ENCODE data around the gene DUSP9.

The DUSP9 gene

DNA sequence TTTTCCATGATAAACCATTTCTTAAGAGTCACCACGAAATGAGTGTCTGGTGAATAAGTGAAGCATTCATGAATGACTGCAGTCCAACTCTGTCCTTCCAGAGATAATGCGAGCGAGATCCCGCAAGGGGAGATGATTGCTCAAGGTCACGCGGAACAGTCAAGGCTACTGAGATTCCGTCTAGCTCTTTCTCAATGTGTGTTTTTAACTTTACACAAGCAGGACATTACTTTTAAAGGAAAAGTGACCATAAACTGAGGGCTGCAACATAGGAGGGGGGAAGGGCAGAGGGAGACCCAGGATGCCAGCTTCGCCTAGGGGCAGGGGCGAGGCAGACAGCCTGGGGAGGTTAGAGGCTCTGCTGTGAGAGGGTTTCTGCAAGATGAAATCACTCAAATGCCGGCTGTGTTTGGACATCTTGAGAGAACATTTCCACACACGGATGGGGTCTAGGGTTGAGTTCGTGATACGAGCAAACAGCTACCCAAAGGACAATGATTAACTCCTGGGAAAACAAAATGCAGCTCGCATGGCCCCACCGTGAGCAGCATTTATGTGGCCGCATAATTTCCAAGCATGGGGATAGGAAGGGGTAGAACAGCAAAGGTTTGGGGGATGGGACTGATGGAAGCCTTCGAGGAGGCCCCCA lies 24.2 kb upstream of the DUSP9 start:
- no peak for DNase-seq

DNA sequence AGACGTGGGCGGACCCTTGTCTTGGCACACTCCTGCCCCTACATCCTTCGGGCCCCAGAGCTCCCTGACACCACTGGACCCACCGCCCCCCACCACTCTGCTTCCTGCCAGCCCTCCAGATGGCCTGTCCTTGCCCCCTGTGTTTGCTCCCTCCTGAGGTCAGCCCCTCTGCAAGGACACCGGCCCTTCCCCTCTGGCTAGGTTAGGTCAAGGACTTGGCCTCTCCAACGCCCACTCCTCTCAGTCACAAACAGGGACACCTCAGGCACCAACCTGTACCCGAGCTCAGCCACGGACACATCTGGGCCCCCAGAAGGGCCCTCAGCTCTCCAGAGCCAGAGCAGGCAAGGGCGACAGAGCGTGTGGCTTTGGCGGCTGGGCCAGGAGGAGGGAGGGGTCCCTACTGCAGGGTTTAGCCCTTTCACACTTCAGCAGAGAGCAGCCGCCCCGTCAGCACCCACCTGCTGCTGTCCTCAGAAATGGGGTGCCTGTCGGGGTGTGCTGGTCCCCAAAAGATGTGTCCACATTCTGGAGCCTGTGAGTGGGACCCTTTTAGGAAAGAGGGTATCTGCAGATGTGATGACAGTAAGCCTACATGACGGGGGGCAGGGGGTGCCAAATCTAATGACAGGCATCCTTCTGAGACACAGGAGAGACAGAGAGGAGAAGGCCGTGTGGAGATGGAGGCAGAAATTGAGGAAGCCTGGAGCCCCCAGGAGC lies 23.5 kb upstream of the DUSP9 start:
- DNase-seq, result no peak

DNA sequence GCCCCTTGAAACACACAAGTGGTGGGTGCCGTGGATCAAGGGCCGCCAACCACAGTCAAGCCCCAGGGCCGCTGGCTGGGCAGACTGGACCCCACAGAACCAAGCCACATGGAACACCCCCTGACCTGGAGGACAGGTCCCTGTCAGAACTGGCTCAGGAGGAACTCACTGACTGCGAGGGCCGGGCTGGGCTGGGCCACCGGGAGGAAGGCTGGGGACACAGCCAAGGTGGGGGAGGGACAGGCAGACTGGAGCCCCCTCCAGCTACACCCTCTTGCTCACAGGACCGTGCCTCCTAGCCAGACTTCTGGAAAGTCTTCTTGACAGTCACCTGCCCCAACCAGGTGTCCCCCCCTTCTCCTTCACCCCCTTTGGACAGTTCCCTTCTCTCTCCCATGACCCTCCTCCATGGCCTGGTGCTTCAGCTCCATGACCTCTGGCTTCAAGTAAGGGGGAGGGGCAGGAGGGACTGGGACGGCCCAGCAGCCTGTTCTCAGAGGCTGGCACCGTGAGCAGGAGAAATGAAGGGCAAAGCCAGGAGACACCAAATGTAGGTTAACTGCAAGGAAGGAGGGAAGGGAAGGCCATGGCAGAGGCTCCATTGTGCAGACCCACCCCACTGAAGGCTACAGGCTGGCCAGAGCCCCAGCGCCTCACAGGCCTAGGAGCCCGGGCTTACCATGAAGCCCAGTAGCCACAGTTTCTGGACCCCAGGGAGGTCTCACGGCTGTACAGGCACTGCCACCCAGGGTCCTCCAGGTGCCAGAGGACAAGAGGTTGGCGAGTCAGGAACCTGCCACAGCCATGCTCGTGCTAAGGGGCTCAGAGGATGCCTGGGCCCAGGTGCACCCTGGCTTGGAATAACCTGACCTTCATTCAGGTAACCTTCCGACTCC lies 22.6 kb upstream of the DUSP9 start:
- no peak for DNase-seq

DNA sequence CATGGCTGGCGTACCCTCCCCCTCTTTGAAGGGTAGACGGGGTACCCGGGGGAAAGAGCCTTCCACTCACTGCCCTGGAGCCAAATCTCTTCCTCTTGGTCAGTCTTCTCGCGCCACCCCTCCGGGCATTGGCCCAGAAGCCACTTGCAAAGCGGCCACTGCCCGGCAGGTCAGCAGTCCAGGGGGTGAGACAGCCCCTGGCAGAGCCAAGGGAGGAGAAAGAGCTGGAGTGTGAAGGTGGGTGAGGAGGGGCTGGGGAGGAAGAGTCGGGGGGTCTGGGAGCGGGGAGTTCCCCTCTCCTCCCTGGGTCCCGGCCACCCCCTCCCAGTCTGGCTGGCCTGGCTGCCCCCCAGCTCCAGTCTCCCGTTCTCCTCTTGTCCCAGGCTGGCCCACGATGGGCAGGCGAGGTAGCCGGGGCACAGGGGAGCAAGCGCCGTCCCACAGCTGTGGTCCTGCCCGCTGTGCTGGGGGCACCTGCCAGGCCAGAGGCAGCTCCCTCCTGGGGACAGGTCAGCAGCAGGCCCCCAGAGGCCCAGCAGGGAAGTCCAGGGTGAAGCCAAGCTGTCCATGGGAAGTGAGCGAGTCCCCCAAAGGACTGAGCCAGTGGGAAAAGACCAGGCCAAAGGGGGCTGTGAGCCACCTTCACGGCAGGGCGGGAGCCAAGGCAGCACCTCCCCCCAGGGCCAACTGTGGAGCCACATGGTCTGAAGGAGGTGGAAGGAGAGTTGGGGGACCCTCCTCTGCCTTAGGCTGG lies 21.6 kb upstream of the DUSP9 start:
- no peak for DNase-seq

DNA sequence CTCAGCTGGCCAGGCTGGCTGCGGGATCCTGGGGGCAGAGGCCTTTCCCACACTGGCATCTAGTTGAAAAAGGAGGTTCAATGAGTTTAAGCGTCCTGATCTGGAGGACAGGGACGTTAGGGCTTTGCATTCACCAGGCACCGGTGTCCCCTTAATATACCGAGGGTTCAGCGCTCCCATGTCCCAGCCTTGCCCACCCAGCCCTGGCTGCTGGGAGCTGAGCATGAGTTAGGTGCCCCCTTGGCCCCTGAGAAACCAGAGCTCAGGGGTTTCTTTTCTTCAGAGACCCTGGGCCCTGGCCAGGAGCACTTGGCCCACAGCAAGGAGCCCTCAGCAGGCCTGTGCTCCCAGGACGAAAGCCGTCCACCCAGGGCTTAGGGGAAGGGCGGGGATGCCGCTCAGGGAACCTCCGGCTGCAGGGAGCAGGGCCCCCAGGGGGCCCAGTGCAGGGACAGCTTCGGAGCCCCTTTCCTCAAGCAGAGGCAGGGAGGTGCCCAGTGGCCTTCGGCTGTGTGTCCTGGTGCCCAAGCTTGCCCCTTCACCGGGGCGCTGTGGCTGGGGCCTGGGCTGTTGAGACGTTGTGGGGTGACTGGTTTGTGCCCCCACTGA lies 20.9 kb upstream of the DUSP9 start:
- no peak for DNase-seq

DNA sequence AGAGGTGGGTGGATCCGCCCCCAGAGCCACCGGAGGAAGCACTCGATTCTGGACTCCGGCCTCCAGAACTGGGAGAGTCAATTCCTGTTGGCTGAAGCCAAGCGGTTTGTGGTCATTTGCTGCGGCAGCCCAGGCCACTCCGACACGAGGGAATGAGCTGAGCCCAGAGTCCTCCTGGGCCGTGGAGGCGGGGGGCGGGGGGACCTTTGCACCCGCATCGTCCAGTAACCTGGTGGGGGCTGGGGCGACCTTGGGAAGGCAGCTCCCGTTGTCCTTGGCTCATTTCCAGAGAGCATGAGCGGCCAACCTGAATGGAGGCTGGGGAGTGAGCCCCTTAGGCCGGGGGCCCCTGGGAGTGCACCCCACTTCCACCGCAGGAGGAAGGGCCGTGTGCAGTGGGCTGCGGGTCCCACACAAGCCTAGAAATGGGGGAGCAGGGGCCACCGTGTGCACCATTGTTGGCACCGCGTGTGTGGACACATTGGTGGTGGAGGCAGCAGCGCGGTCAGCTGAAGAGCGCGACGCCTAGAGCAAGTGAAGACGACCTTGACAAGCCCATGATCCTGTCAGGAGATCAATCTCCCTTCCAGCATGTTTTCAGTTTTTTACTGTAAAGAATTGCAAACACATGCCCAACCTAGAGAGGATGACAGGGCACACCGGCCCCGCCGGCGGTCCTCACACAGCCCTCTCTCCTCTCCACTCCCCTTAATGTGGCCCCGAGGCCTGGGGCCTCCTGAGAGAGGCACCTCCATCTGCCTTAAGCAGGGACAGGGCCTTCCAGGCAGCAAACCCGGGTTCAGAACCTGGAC lies 19.9 kb upstream of the DUSP9 start:
- DNase-seq, result no peak

DNA sequence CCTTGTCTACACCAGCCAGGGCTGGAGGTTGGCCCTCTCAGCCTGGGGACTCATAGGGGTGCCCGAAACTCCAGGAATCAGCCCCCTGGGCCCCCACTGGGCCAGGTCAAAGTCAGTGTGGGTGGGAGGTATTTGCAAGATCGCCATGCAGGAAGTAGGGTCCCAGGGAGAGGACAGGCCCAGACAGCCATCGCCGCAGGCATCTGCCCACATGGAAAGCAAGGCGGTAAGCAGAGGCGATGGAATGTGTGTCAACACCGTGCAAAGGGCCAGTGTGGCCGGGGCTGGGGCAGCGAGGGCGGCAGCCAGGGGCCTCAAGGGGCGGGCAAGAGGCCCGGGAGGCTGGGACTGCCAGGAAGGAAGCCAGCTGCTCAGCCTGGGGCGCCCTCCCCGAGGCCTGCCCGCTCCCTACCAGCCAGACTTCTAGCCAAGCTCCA lies 19.3 kb upstream of the DUSP9 start:
- DNase-seq, result no peak

DNA sequence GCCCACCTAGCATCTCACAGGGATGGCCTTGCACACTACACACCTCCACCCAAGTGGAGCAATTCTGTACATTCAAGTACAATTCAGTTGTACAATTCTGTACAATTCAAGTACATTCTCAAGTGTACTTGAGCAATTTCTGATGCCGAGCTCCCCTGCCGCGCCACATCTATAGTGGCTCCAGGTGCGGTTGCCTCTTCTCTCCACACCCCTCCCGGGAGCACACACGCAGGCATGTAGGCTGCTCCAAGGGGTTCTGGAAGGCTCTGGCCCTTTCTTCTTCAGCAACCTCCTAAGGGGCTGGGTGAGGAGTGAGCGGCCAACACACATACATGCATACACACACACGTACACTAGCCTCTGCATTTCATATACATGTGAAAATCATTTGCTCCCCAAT lies 18.9 kb upstream of the DUSP9 start:
- no peak for DNase-seq

DNA sequence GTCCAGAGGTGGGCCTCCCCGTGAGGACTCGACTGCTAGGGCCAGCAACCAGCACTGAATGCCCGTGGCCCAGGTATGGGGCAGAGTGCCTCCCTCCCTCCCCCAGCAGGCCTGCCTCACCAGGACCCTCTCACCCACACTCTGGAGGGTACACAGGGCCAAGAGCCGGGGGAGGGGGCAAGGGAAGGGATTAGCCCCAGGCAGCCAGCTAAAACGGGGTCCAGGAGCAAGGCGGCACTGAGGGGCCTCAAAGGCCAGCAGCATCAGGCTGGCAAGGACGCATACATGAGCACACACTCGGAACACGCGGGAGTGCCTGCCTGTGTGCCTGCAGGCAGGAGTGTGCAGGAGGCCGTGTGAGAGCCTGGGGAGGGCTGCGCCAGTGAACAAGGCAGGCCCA lies 18.3 kb upstream of the DUSP9 start:
- DNase-seq, result no peak

DNA sequence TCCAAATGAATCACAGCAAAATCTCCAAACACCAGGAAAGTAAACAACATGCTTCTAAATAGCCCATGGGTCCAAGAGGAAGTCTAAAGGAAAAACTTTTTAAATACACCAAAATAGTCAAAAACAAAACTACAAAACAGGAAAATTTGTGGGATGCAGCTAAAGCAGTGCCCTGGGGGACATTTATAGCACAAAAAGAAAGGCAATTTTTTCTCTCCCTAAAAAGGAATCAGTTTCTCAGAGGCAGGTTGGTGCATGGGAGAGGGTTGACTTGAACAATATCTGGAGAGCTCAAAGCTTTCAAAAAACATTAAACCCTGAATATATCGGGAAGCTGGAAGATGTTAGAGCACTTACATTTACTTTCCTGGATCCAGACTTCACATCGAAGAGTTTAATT lies 15.7 kb upstream of the DUSP9 start:
- DNase-seq, result no peak

DNA sequence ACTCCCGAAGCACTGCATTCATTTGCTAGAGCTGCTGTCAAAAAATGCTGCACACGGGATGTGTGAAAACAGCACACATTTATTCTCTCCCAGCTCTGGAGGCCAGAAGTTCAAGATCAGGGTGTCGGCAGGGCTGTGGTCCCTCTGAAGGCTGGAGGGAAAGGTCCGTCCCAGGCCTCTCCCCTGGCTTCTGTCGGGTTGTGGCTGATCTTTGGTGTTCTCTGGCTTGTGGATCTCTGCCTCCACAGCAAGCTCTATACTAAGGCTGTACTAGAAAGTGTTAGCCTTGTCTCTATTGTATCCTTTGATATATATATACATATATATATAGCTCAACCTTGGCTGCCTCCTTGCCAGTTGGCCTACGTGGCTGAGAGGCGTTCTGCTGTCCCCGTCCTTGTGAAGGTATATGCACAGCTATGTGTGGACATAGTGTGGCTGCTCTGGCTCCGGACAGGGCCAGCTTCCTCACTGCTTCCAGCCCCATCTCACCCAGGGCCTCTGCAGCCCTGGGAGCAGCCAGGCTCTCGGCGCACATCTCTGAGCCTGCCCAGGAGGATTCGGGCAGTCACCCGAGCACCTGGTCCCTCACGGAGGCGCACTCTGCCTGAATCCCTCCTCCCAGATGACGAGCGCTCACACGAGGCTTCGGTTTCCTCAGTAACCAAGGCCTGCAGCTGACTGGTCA lies 15.0 kb upstream of the DUSP9 start:
- no peak for DNase-seq

DNA sequence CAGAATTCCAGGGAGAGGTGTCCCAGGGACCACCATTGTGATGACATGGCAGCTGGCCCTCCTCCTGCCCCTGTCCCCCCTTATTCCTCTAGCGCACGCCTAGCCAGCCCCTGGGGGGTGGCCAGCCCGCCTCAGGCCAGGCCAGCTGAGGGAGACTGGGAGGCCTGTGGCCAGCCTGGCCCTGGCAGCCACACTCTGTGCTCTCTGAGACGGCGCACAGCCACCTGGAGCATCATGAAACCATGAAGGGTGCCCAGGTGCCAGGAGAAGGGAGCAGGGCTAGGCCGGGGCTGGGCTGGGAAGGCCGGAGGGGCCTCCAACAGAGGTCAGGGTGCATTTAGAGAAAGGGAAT lies 14.4 kb upstream of the DUSP9 start:
- no peak for DNase-seq

DNA sequence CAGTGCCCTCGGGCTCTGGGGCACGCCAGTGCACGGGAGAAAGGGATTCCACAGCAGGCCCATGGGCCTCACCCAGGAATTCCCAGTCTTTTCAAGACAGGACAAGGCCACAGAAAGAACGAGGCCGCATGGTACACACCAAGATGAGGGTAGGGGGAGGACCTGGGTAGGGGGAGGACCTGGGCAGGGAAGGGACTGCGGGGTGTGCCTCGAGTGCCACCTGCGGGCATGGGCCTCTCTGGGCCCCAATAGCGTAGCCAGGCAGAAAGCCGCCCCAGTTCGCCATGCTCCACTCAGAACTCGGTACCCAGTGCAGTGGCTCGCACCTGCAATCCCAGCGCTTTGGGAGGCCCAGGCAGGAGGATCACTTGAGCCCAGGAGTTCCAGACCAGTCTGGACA lies 14.0 kb upstream of the DUSP9 start:
- DNase-seq, result no peak

DNA sequence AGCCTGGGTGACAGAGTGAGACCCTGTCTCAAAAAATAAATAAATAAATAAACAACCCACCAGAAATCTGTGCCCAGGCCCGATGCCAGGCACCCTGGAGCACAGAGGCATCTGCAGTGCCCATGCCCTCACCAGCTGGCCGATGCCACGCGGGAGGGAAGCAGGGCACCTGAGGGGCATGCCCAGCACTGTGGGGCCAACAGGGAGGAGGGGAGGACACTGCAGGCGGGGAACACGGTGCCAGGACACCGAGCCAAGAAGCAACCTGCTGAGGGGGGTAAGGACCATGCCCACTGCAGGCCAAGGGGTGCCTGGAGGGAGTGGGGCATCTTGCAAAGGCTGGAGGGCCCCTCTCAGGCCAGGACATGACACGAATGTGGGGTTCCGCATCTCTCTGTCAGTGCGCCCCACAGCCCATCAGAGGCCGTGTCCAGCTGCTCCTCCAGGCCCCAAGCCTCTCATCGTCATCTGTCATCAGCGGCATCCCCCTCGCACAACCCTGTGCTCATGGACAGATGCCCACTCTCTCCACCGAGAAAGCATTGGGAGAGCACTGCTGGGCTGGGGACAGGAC lies 13.3 kb upstream of the DUSP9 start:
- no peak for DNase-seq

DNA sequence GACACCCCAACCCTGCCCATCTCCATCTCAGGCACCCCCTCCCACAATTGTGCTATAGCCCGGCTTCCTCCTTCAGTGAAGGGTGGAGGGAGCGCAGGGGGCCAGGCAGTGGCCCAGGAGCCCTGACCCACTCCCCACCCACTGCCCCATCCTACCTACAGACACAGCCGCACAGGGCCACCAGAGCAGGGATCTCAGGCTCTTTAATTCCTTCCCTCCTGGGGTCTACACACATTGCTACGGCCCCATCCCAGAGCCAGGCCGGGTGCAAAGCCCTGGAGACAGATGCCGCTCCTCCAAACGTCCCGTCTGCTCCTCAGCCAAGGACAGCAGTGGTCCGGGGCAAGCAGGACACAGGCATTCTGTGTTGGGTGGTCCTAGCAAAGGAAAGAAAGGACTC lies 12.8 kb upstream of the DUSP9 start:
- no peak for DNase-seq

DNA sequence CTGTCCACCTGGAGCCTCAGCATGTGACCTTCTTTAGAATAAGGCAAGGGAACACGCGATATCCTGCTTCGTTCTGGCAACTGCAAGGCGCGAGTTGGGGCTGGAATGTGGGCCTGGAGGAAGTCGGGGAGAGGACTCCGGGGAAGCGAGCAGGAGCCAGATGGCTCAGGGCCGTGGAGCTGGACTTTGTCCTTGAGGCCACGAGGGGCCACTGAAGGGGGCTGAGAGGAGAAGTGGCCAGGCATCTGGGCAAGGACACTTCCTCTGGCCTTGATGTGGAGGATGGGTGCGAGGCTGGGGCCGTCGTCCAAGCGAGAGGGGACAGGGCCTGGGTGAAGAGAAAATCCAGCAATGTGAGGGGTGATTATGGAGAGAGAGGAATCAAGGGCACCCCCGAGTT lies 12.2 kb upstream of the DUSP9 start:
- no peak for DNase-seq

DNA sequence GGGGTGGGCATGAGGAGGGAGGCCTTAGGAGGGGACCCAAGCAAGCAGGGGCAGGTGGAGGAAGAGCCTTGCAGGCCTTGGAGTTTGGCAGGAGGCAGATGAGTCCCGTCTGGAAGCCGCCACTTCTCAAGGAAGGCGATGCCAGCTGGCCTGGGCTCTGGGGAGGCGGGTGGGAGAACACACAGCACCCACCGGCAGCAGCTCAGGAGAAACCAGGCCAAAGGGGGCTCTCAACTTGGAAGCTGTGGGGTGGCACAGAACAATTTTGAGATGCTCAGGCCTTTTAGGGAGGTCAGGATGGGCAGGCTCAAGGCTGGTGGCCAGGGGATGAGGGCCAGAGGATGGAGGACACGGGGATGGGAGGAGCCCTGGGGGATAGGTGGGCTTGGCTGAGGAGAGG lies 11.6 kb upstream of the DUSP9 start:
- no peak for DNase-seq

DNA sequence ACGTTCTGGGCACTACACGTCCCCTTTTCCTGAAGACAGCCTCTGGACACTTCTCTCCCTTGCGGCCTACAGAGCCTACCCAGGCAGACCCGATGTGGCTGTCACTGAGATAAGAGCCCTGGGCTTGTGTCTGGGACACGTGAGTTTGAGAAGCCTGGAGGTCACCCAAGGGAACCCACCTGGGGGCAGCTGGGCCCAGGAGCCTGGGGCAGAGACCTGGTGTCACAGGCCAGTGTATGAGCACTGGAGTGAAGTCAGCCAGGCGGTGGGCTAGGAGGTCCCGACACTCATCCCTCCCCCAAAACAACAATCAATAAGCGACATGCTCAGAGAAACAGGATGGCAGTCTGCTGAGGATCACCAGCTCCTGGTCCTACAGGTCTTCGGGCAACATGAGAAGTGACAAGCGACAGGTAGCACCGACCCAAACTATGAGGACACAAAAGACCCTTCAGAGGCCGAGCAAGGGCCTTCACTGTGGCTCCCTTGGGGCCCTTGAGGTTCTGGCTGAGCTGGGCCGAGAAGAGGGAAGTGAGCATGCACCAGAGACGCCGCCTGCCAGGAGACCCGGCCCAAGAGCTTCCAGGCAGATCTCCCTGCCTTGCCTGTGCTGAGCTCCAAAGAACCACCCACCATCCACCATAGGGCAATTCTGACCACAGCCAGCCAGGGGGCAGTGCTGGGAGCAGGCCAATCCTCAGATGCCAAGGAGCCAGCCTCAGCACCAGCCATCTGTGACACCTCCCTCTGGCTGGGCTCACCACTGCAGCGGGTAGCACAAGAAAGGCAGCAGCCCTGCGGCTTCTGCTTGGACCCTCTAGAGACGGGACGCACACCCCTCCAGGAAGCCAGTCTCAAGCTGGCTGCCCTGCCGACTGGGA lies 11.0 kb upstream of the DUSP9 start:
- DNase-seq, result peak; percentile 0

DNA sequence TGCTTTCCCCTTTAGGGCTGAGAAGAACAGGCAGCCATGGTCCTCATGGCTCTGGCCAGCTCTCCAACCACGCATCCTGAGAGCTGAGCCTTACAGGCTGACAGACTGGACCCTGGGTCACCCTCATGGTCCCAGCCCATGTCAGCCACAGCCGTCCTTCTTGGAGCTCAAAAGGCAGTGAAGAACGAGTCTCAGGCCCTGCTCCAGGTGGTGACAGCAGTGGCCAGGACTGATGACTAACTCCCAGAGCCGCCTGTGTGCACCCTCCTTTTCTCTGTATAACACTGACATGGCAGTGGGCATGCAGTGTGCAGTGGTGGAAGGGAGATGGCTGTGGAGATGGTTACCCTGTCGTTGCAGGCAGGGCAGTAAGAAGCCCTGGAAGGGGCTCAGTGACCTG lies 10.3 kb upstream of the DUSP9 start:
- no peak for DNase-seq

All from kidney glomerular epithelial cell (primary cell).